ENCODE measurements around the gene PRMT3. TPM values are rescaled to one million over a fixed set of nuclear protein-coding genes. Genes with fewer than 3 reads are reported as not detected.
A peak's percentile ranks its signal among the peaks of the same experiment; 100 is the strongest.

The PRMT3 gene
- total RNA-seq, 1 experiment from 2014 or later: 22.6 TPM

GRCh38 chr11:20474882-20475517 lies 87.5 kb downstream of the PRMT3 start:
- H2BK5ac ChIP-seq (ENCODE audit: insufficient read length, low read length): no peak overlapping the region
- no peak overlapping the region for H3K9ac ChIP-seq (ENCODE audit: extremely low read depth, insufficient read length, low read length)
- H3K4me2 ChIP-seq (ENCODE audit: insufficient read depth, insufficient read length, low read length): no peak overlapping the region
- no peaks in the 10 kb centered on the region for H3K79me1 ChIP-seq (ENCODE audit: insufficient read depth, low read depth, low read length, poor library complexity, severe bottlenecking)
- Mint-ChIP-seq H3K4me1 (peaks cover 38 to 40% of the 10 kb centered on the region in 2 experiments), H3K4me3 (no peak overlapping the region), H3K36me3 (ENCODE audit: insufficient read depth in 1 of 3, low read depth in 3 of 3) (peaks cover 9 to 12% (median 11%) of the 10 kb centered on the region in 3 experiments), H3K27ac (peak overlapping the region in 2 of 3 experiments; percentile 90 to 93; a peak in 5 of 7 replicates), H3K27me3 (ENCODE audit: low read depth) (no peaks in the 10 kb centered on the region), H3K9me3 (peaks cover 2 to 4% of the 10 kb centered on the region in 2 experiments; a peak in 1 of 5 replicates)
- no peaks in the 10 kb centered on the region for H3K23me2 ChIP-seq (ENCODE audit: insufficient read length, low read depth, low read length, poor library complexity, severe bottlenecking)
- H3K18ac ChIP-seq (ENCODE audit: insufficient read length, low read depth, low read length): no peak overlapping the region
- H4K8ac ChIP-seq (replicated peaks; ENCODE audit: insufficient read length, low read depth, low read length): no peak overlapping the region
- H3K27me3 ChIP-seq (ENCODE audit: insufficient read depth, low read length): no peaks in the 10 kb centered on the region
- H3K23ac ChIP-seq (ENCODE audit: insufficient read length, low read depth, low read length): no peak overlapping the region
- H3K9me3 ChIP-seq (ENCODE audit: control insufficient read depth, low read depth, low read length): no peaks in the 10 kb centered on the region
- H3K14ac ChIP-seq (ENCODE audit: insufficient read depth, low read length): no peak overlapping the region
- no peak overlapping the region for H2AFZ ChIP-seq (ENCODE audit: low read length)
- H3K4ac ChIP-seq (ENCODE audit: low read depth, low read length): no peak overlapping the region
- H4K20me1 ChIP-seq (ENCODE audit: control insufficient read depth, insufficient read depth, insufficient read length): no peaks in the 10 kb centered on the region
- no peak for TF ChIP-seq CTCF (conservative IDR thresholded peaks at IDR 0.05)
- H2BK12ac ChIP-seq (ENCODE audit: insufficient read length, low read depth, low read length): no peak overlapping the region
- no CpG with 5 or more reads among the region's 2 CpGs for WGBS (ENCODE audit: extremely low coverage, insufficient read length, low lambda C conversion rate)
- H2AK5ac ChIP-seq (ENCODE audit: insufficient read length, low read length): no peak overlapping the region
- DNase-seq: no peak
- H4K5ac ChIP-seq (ENCODE audit: insufficient read length, low read depth, low read length): no peak overlapping the region
- no peak overlapping the region for H2BK15ac ChIP-seq (ENCODE audit: low read depth, low read length)
- peak overlapping the region; percentile 62 for H3K27ac ChIP-seq (ENCODE audit: insufficient read length, low read depth, low read length)
- H4K91ac ChIP-seq (ENCODE audit: insufficient read length, low read depth, low read length): no peak overlapping the region
- no peaks in the 10 kb centered on the region for H3K79me2 ChIP-seq (ENCODE audit: insufficient read depth, low read length)
- H3K4me1 ChIP-seq (ENCODE audit: insufficient read depth, low read length): peaks cover 6% of the 10 kb centered on the region; the same call in 1 of the 2 replicates
- no peak overlapping the region for H2BK120ac ChIP-seq (ENCODE audit: low read depth, low read length, poor library complexity, severe bottlenecking)
- no peak overlapping the region for H3K56ac ChIP-seq (ENCODE audit: insufficient read length, low read depth, low read length)
- no peak overlapping the region for H3T11ph ChIP-seq (ENCODE audit: low read length)
- no peak overlapping the region for H2BK20ac ChIP-seq (ENCODE audit: low read depth, low read length, poor library complexity, severe bottlenecking)
